Measurements from ENCODE around the gene PHKG2.

- TF ChIP-seq, protein P1, sequence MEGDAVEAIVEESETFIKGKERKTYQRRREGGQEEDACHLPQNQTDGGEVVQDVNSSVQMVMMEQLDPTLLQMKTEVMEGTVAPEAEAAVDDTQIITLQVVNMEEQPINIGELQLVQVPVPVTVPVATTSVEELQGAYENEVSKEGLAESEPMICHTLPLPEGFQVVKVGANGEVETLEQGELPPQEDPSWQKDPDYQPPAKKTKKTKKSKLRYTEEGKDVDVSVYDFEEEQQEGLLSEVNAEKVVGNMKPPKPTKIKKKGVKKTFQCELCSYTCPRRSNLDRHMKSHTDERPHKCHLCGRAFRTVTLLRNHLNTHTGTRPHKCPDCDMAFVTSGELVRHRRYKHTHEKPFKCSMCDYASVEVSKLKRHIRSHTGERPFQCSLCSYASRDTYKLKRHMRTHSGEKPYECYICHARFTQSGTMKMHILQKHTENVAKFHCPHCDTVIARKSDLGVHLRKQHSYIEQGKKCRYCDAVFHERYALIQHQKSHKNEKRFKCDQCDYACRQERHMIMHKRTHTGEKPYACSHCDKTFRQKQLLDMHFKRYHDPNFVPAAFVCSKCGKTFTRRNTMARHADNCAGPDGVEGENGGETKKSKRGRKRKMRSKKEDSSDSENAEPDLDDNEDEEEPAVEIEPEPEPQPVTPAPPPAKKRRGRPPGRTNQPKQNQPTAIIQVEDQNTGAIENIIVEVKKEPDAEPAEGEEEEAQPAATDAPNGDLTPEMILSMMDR (IDR thresholded peaks at IDR 0.05): no peak
- no peak for TF ChIP-seq POLR2A (IDR thresholded peaks at IDR 0.05)
Measured at GRCh38 chr16:30760001-30760559, 11.9 kb downstream of the PHKG2 start.

All from uterus (tissue), 2 donors.